GM06990 (cell line): ENCODE data around the gene PERM1.
"Not testable (repeated sequence)": the region's sequence is repeated elsewhere in the genome, so short reads cannot be mapped to it uniquely, and the experiment has no call there.

Experiments used
- DNase-seq: peaks from one replicate; pipeline ENCODE4 v3.0.0-alpha.2; 2011; ENCODE audit not compliant: insufficient read length; ENCODE audit errors: extremely low read depth
- H3K27me3 ChIP-seq: replicated peaks from 2 replicates; pipeline ENCODE4 v1.6.0; 2011; ENCODE audit warnings: low read length; ENCODE audit not compliant: control insufficient read depth, insufficient read depth
- H3K36me3 ChIP-seq: 2 replicates; pipeline ENCODE4 v1.5.1; 2011; ENCODE audit warnings: low read length; ENCODE audit not compliant: control insufficient read depth, insufficient read depth
- H3K4me3 ChIP-seq: replicated peaks from 2 replicates; pipeline ENCODE4 v1.5.1; 2011; ENCODE audit warnings: low read depth, mild to moderate bottlenecking, control low read depth, low read length
- TF ChIP-seq, protein P1 (sequence below): IDR thresholded peaks from 2 replicates; pipeline ENCODE4 v1.5.1; 2011; ENCODE audit warnings: low read length, control low read depth, mild to moderate bottlenecking, inconsistent platforms; ENCODE audit not compliant: insufficient read depth, poor library complexity, severe bottlenecking

The PERM1 gene

DNA sequence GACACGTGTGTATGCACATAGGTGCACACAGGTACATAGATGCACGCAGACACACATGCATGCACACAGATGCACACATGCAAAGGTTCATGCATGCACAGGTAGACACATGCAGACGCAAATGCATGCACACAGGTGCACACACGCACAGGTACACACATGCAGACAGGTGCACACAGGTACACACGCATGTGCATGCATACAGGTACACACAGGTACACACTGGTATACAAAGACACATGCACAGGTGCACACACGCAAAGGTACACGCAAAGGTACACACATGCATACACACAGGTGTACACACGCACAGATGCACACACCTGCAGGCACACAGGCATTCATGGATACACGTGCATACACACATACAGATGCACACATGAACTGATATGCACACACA is 31.6 kb downstream of the PERM1 start:
- DNase-seq, result no peak
- Histone ChIP-seq H3K4me3 (no peak overlapping the region), H3K36me3 (peaks cover 60% of the 10 kb centered on the region), H3K27me3 (no peaks in the 10 kb centered on the region)
- TF ChIP-seq, protein P1, sequence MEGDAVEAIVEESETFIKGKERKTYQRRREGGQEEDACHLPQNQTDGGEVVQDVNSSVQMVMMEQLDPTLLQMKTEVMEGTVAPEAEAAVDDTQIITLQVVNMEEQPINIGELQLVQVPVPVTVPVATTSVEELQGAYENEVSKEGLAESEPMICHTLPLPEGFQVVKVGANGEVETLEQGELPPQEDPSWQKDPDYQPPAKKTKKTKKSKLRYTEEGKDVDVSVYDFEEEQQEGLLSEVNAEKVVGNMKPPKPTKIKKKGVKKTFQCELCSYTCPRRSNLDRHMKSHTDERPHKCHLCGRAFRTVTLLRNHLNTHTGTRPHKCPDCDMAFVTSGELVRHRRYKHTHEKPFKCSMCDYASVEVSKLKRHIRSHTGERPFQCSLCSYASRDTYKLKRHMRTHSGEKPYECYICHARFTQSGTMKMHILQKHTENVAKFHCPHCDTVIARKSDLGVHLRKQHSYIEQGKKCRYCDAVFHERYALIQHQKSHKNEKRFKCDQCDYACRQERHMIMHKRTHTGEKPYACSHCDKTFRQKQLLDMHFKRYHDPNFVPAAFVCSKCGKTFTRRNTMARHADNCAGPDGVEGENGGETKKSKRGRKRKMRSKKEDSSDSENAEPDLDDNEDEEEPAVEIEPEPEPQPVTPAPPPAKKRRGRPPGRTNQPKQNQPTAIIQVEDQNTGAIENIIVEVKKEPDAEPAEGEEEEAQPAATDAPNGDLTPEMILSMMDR, result no peak

DNA sequence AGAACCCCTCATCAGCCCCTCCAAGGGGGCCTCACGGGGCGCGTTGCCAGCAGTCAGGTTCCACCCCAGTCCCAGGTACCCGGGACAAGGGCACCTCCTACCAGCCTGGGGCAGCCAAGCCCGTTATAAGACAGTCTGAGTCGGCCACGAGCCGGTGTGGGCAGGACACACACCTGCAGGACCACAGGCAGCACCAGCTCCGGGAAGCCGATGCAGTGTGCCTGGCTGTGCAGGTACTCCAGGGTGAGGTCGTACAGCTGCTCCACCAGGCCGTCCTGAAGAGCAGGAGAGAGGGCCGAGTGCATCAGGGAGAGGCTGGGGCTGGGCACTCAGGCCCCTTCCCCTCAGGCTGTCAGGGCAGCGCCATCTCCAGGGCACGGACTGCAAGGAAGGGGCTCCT is 33.9 kb downstream of the PERM1 start:
- no peaks in the 10 kb centered on the region for H3K27me3 ChIP-seq
- no peak overlapping the region for H3K4me3 ChIP-seq
- peaks cover 52% of the 10 kb centered on the region for H3K36me3 ChIP-seq
- TF ChIP-seq, protein P1, result no peak
- DNase-seq, result no peak

DNA sequence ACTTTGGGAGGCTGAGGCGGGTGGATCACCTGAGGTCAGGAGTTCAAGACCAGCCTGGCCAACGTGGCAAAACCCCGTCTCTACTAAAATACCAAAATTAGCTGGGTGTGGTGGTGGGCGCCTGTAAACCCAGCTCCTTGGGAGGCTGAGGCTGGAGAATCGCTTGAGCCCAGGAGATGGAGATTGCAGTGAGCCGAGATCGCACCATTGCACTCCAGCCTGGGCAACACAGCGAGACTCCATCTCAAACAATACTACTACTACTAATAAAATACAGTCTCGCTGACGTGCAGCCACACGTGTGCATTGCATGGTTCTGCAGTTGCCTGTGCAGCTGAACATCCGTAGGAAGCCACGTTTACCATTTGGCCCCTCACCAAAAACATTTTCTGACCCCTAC is 35.1 kb downstream of the PERM1 start:
- H3K4me3 ChIP-seq, DNase-seq, H3K27me3 ChIP-seq: not testable (repeated sequence)
- peaks cover 42% of the 10 kb centered on the region for H3K36me3 ChIP-seq

DNA sequence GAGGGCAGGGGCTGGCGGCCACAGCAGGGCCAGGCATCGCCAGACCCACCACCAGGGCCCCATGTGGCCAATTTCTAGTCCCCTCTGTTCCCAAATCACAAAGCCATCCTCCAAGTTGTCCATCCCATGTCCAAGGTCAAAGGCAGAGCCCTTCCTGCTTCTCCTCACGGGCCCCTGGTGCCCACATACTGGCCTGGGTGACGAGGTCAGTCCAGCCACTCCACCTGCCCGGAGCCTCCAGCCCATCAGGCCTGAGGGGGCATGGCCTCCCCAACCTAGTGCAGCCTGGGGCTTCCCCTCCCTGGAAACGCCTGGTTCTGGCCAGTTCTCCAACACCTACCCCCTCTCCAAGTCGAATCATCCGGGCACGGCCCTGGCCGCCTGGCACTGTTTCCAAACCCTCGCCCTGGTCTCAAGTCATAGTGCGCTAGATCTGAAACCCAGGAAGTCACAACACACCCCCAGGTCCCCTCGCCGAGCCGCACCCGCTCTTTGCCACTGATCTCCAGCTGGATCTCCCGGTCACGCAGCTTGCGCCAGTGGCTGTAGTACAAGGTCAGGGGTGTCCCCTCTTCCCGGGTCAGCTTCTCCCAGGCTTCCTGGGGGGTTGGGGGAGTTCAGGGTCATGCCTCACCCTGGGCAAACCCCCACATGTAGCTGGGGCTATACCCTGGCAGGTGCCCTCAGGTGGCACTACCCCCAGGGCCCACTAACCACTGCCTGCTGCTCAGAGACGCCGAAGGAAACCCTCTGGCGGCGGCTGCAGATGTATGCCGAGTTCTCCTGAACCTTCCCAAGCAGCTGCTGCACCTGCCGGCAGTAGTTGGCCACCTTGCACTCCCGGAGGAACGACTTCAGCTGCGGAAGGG is 36.0 kb downstream of the PERM1 start:
- Histone ChIP-seq H3K27me3 (no peaks in the 10 kb centered on the region; the same call in 1 of the 2 replicates), H3K36me3 (peaks cover 38% of the 10 kb centered on the region)
- DNase-seq, result no peak

DNA sequence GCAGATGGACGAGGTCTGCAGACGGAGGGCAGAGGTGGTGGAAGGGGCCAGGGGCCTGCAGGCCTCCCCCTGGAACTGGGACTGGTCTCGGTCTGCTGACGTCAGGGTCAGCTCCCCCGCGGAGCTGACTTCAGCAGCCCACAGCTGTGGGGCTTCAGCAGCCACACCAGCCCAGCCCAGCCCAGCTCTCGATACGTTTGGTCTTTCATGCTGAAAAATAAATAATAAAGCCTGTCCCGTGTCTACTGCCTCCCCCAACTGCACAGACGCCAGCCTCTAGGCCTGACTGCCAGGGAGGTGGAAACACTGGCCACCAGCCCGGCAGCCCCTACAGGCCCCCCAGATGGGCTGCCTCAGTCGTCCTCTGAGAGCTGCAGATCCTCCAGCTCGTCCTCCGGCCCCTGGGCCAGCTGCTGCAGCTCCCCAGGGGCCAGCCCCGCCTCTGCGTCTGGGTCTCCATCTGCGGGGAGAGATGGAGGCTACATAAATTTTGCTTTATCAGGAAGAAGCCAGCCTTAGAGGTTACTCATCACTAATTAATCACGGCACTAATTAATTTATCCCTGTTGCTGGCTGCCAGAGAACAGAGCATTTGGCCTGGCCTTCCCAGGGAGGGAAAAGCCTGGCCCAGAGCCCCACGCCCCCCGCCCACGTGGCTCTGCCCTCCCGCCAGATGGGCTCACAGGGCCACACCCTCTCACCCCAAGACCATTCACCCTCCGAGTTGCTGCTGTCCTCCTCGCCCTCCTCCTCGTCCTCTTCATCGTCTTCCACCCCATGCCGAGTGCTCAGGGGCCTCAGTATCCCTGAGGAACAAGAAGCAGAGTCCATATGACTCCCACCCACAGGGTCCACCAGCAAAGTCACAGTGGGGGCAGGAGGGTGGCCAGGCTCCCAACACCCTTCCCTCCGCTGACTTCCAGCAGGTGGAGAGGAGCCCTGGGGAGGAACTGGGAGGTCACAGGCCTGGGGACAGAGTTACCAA is 37.3 kb downstream of the PERM1 start:
- TF ChIP-seq, protein P1, result no peak
- no peak overlapping the region for H3K4me3 ChIP-seq
- peaks cover 4% of the 10 kb centered on the region; the same call in 1 of the 2 replicates for H3K27me3 ChIP-seq
- no peak for DNase-seq
- H3K36me3 ChIP-seq, result peaks cover 29% of the 10 kb centered on the region

More for the DNA sequence above, 36.0 kb downstream of the PERM1 start:
- H3K4me3 ChIP-seq, result no peak overlapping the region
- TF ChIP-seq, protein P1, result no peak
